Activated naive CD4-positive, alpha-beta T cell treated with anti-CD3 and anti-CD28 coated beads, Interleukin-2, amount 50 U/mL, for 24 hours (primary cell): Measurements from ENCODE around the gene FOXN1.
A peak's percentile ranks its signal among the peaks of the same experiment; 100 is the strongest.
"Not testable (repeated sequence)": the region's sequence is repeated elsewhere in the genome, so short reads cannot be mapped to it uniquely, and the experiment has no call there.

Experiments
- H3K27ac Mint-ChIP-seq: one replicate; pipeline ENCODE4 v1.8.0; 2021; ENCODE audit warnings: mild to moderate bottlenecking, mixed read lengths
- H3K27me3 Mint-ChIP-seq: one replicate; pipeline ENCODE4 v1.8.0; 2021; ENCODE audit warnings: mixed read lengths
- H3K36me3 Mint-ChIP-seq: one replicate; pipeline ENCODE4 v1.8.0; 2021; ENCODE audit warnings: mixed read lengths
- H3K4me1 Mint-ChIP-seq: one replicate; pipeline ENCODE4 v1.8.0; 2021; ENCODE audit warnings: mixed read lengths
- H3K4me3 Mint-ChIP-seq: one replicate; pipeline ENCODE4 v1.8.0; 2021; ENCODE audit warnings: mild to moderate bottlenecking, mixed read lengths
- H3K9me3 Mint-ChIP-seq: one replicate; pipeline ENCODE4 v1.8.0; 2021; ENCODE audit warnings: mixed read lengths

The FOXN1 gene

DNA sequence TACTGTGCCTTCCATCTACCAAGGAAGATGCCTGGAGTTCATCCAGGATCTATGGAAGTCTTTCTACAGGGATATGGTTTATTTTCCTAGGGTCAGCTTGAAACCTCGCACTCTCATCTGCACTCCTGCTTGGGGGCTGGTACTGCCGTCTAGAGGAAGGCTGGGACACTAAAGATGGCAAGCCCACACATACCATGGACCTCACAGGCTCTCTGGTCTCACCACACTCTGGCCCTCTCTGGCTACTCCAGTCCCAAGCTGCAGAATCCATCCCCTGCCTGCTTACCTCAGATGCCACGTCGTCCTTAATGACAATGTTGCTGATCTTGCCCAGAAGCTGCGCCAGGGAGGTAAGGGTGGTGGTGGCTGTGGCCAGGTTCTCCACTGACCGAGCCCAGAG, 48.4 kb downstream of the FOXN1 start:
- H3K27me3 Mint-ChIP-seq: no peaks in the 10 kb centered on the region
- H3K9me3 Mint-ChIP-seq: no peaks in the 10 kb centered on the region
- peaks cover 30% of the 10 kb centered on the region for H3K4me1 Mint-ChIP-seq
- H3K4me3 Mint-ChIP-seq: no peak overlapping the region
- peaks cover 20% of the 10 kb centered on the region for H3K36me3 Mint-ChIP-seq
- no peak overlapping the region for H3K27ac Mint-ChIP-seq

DNA sequence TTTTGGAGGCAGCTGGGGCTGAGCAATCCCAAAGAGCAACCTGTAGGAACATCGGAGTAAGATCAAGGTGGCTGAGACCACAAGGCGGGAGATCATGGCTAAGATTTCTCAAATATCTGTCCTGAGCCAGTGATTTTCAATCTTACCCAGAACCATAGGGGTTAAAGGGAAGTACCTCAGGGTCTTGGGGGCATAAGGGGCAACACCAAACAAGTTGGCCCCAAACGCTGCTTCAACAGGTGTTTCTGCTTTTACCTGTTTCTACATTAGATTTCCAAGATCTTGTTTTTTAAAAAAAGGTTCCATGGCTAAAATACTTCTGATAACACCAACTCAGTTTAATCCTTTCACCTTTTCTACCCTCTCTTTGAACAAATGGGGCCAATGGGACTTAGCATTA, 48.9 kb downstream of the FOXN1 start:
- H3K27me3 Mint-ChIP-seq: no peaks in the 10 kb centered on the region
- H3K4me3 Mint-ChIP-seq: no peak overlapping the region
- no peaks in the 10 kb centered on the region for H3K9me3 Mint-ChIP-seq
- H3K27ac Mint-ChIP-seq: no peak overlapping the region
- peaks cover 26% of the 10 kb centered on the region for H3K4me1 Mint-ChIP-seq
- peaks cover 23% of the 10 kb centered on the region for H3K36me3 Mint-ChIP-seq

DNA sequence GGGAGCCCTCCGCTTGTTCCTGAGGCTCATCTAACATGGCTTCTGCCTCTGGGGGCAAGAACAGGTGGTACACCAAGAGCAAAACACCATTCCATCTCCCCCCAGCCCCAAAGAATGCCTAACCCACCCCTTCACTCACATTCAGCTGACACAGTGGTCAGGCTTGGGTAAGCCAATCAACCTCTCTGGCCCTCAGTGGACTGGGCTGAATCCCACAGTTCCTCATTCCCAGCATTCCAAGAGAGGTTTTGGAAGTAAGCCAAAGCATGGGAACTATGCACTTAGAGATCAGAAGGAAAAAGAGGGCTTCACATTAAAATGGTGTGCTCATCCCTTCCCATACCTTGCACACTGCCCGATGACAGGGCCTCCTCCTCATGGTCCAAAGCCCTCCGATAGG, 57.3 kb downstream of the FOXN1 start:
- no peaks in the 10 kb centered on the region for H3K27me3 Mint-ChIP-seq
- peaks cover 25% of the 10 kb centered on the region for H3K4me1 Mint-ChIP-seq
- H3K27ac Mint-ChIP-seq: no peak overlapping the region
- peaks cover 16% of the 10 kb centered on the region for H3K36me3 Mint-ChIP-seq
- no peak overlapping the region for H3K4me3 Mint-ChIP-seq
- no peaks in the 10 kb centered on the region for H3K9me3 Mint-ChIP-seq

DNA sequence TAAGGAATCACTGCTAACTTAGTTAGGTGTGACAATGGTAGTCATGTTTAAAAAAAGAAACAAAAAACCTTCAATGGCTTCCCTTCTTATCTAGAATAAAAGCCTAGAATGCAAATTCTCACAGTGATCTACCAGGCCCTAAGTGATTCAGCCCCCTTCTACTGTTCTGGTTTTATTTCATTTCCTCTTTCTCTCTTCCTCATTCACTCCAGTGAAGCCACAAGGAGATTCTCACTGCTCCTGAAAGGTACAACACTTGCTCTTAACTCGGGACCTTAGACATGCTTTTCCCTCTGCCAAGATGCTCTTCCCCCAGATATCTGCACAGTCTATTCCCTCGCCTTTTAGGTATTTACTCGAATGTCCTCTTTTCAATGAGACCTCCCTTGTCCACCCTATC, 61.5 kb downstream of the FOXN1 start:
- H3K4me3 Mint-ChIP-seq: peak overlapping the region; percentile 27
- peaks cover 6% of the 10 kb centered on the region for H3K36me3 Mint-ChIP-seq
- H3K4me1 Mint-ChIP-seq: peaks cover 53% of the 10 kb centered on the region
- no peaks in the 10 kb centered on the region for H3K9me3 Mint-ChIP-seq
- no peaks in the 10 kb centered on the region for H3K27me3 Mint-ChIP-seq
- peak overlapping the region; percentile 84 for H3K27ac Mint-ChIP-seq

DNA sequence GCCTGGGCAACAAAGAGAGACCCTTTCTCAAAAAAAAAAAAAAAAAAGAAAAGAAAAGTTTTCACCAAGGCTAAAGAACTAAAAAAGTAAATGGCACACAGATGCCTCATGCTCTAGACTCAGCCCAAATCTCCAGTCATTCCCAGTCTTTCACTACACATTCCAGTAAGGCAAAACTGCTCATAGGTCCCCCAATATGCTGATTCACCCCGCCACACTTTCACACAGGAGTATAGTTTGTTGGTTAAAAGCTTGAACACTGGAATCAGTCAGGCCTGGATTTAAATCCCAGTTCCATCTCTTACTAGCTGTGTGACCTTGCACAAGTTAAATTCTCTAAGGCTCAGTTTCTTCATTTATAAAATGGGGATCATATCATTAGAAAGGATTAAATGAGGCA, 63.3 kb downstream of the FOXN1 start:
- Mint-ChIP-seq H3K4me1 (peaks cover 65% of the 10 kb centered on the region), H3K27me3 (no peaks in the 10 kb centered on the region), H3K27ac (peak overlapping the region; percentile 56), H3K9me3 (no peaks in the 10 kb centered on the region), H3K4me3 (peak overlapping the region; percentile 69), H3K36me3 (peaks cover 6% of the 10 kb centered on the region)

DNA sequence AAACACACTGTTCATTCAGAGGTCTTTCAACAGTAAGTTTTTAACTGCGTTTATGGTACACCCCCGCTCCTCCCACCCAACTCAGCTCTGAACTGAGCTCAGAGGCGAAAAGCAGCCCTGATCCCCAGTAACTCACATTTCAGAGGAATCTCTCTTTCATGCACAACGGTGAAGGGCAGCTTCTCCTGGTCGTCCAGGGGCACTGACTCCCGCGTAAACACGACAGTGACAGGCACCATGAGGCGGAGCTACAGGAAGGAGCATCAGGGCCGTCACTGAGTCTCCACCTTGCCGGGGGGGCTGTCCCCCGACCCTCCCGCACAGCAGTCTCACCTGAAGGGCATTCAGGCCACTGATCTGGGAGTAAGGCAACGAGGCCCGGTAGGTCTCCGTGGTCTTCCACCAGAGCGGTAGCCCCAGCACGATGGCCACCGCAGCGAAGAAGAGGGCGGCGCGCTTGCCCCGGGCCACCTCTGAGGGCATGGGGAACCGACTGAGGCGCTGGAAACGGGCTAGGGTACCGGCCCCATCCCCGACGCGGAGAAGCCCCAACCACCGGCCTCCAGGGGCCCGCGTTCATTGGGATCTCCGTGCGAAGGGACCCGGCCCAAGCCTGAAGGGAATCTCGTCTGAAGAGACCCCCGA, 64.7 kb downstream of the FOXN1 start:
- Mint-ChIP-seq H3K36me3 (peaks cover 6% of the 10 kb centered on the region), H3K27me3 (no peaks in the 10 kb centered on the region), H3K9me3 (no peaks in the 10 kb centered on the region), H3K4me3 (peak overlapping the region; percentile 94), H3K27ac (peak overlapping the region; percentile 97), H3K4me1 (peaks cover 63% of the 10 kb centered on the region)

DNA sequence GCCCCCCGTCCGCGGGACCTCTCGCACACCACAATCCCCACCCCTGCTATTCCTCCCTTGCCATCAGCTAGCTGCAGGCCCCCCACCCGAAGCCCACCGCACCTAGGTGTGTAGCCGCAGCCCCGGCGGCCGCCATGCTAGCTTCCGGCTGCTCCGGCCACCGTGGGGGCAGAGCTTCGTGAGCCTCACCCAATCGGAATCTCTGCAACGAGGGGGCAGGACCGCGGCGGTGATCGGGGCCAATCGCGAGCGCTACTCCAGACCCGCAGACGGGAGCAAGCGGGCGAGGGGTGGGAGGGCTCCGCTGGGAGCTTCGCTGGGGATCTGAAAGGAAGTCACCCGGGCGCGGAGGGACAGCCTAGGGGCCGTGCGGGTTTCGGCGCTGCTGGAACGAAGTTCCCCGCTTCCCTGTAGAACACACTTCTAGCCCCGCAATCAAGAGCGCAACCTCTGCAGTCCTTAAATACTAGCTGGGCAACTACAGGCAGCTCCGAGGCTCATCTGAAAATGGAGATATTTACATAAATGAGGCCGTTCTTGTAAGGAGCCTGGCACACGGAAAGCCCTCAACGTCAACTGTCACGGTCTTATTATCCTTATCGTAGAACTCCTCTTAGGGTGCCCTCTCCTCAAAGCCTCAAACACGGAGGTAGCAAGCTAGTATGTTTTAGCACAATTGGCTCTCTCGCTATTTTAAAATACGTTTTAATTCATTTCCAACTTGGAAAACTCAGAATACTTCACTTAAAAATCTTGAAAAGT, 65.4 kb downstream of the FOXN1 start, which contains the start of gene PIGS:
PIGS (minus strand) TSS at position 164 of the 762 bp plus-strand sequence; CDS start at position 136, 28 bp downstream.
- peak within 1 kb of the TSS; percentile 97 for H3K27ac Mint-ChIP-seq
- H3K4me1 Mint-ChIP-seq: peaks cover 70% of the 10 kb centered on the region
- H3K27me3 Mint-ChIP-seq: no peaks in the 10 kb centered on the region
- peak within 1 kb of the TSS; percentile 94 for H3K4me3 Mint-ChIP-seq
- peaks cover 6% of the 10 kb centered on the region for H3K36me3 Mint-ChIP-seq
- H3K9me3 Mint-ChIP-seq: no peaks in the 10 kb centered on the region

DNA sequence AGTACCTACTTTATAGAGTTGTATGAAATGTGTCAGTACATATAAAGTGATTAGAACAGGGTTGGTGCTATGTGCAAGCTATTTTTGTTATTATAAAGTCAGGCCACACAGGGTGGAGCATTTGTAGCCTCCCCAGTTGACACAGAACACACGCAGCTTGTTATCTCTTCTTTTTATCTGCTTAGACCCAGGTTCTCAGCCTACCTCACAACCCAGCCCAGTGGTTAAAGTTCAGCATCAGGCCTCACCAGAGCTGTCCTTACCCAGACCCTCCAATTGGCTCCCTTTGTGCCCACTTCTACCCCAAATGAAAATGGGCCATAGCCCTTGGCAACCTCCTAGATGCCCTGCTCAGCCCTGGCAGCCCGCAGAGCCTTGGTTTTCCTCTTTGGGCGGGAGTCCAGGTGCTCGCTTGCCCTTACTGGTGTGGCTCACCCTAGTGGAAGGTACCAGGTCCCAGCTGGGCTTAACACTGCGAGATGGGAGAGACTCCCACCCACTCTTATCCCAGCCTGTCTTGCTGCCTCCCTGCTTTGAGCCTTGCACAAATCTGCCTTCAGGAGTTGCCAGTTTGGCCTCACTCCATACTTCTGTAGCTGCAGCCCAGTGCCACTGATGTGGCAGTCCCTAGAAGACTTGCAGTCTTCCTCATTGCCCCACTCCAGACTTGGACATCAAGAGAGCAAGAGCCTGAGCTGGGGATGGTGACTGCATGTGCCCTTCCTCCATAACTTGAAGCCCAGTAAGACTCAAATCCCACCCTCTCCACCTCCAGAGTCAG, 66.3 kb downstream of the FOXN1 start:
- no peaks in the 10 kb centered on the region for H3K27me3 Mint-ChIP-seq
- H3K27ac Mint-ChIP-seq: peak overlapping the region; percentile 87
- H3K4me3 Mint-ChIP-seq: peak overlapping the region; percentile 94
- peaks cover 71% of the 10 kb centered on the region for H3K4me1 Mint-ChIP-seq
- no peaks in the 10 kb centered on the region for H3K9me3 Mint-ChIP-seq
- peaks cover 4% of the 10 kb centered on the region for H3K36me3 Mint-ChIP-seq

DNA sequence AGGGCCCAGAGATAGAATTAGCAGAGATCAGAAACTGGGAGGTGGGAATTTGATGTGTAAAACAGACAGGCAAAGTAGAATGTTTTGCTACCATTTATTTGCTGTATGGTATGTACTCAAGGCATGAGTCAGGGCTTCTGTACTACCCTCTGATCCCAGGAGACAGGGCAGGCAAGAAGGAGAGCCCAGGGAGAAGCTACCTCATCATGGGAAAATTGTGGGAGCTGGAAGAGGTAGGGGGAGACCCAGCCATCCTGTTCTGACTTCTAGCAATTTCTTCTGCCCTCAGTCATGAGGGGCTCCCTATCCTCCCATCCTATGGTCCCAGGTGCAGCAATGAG, 66.9 kb downstream of the FOXN1 start:
- Mint-ChIP-seq H3K36me3 (peaks cover 2% of the 10 kb centered on the region), H3K9me3 (no peaks in the 10 kb centered on the region), H3K4me1 (peaks cover 66% of the 10 kb centered on the region), H3K27ac (peak overlapping the region; percentile 10), H3K27me3 (no peaks in the 10 kb centered on the region), H3K4me3 (no peak overlapping the region)

DNA sequence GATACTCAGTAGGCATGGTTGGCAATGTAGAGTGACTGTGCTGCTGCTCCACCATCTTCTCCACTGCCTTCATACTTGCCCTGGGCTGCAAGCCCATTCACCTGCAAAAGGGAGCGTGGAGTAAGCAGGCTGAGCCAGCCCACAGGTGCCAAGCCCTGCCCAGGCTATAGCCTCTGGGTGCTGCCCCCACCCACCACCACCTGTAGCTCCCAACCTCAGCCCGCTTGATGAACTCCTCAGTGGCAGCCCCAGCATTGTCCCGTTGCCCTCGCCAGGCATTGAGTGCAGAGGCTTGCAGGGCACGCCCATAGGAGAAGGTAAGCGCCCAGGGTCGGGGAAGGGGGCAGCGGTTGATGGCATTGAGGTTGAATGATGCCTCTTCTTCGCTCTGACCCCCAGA, 67.4 kb downstream of the FOXN1 start:
- H3K4me1 Mint-ChIP-seq: peaks cover 60% of the 10 kb centered on the region
- H3K36me3 Mint-ChIP-seq: peaks cover 2% of the 10 kb centered on the region
- no peak overlapping the region for H3K4me3 Mint-ChIP-seq
- H3K27me3 Mint-ChIP-seq: no peaks in the 10 kb centered on the region
- H3K27ac Mint-ChIP-seq: no peak overlapping the region
- H3K9me3 Mint-ChIP-seq: no peaks in the 10 kb centered on the region

DNA sequence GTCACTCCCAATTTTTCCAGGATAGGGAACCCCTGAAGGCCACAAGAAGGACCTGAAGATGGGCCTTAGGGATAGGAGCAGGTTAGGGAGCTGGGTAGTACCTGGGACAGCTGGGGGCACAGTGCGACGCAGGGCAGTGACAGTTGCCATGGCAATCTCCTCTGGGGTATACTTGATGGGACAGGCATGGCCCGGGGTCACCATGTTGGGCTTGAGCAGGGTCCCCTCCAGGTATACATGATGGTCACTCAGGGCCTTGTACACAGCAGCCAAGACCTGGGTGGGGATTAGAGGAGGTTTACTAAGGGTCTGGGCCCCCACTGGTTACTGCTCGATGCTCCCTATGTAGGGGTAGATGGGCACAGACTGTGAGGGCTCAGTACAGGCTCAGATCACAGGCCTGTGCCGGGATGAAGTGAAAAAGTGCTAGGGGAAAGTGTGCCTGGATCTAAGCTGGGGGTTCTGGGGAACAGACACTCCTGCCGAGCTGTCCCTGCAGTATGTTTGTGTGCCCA, 67.9 kb downstream of the FOXN1 start:
- H3K27ac Mint-ChIP-seq: no peak overlapping the region
- H3K36me3 Mint-ChIP-seq: peaks cover 2% of the 10 kb centered on the region
- H3K9me3 Mint-ChIP-seq: no peaks in the 10 kb centered on the region
- H3K4me1 Mint-ChIP-seq: peaks cover 58% of the 10 kb centered on the region
- H3K27me3 Mint-ChIP-seq: no peaks in the 10 kb centered on the region
- H3K4me3 Mint-ChIP-seq: no peak overlapping the region

DNA sequence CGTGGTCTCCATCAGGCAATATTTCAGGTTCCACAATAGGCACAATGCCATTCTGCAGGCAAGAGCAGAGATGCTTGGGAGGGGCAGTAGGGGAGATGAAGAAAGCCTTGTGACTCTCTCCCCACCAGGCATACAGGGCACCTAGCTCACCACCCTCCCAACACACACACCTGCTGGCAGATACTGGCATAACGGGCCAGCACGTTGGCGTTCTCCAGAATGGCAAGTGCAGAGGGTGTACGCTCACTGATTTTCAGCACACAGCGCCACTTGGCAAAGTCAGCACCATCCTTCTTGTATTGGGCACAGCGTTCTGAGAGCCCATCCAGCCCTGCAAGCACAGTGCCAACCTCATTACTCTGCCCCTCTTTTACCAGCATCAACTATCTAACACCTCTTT, 68.4 kb downstream of the FOXN1 start:
- H3K27ac Mint-ChIP-seq: no peak overlapping the region
- peaks cover 55% of the 10 kb centered on the region for H3K4me1 Mint-ChIP-seq
- no peaks in the 10 kb centered on the region for H3K27me3 Mint-ChIP-seq
- no peaks in the 10 kb centered on the region for H3K9me3 Mint-ChIP-seq
- peaks cover 2% of the 10 kb centered on the region for H3K36me3 Mint-ChIP-seq
- H3K4me3 Mint-ChIP-seq: no peak overlapping the region

DNA sequence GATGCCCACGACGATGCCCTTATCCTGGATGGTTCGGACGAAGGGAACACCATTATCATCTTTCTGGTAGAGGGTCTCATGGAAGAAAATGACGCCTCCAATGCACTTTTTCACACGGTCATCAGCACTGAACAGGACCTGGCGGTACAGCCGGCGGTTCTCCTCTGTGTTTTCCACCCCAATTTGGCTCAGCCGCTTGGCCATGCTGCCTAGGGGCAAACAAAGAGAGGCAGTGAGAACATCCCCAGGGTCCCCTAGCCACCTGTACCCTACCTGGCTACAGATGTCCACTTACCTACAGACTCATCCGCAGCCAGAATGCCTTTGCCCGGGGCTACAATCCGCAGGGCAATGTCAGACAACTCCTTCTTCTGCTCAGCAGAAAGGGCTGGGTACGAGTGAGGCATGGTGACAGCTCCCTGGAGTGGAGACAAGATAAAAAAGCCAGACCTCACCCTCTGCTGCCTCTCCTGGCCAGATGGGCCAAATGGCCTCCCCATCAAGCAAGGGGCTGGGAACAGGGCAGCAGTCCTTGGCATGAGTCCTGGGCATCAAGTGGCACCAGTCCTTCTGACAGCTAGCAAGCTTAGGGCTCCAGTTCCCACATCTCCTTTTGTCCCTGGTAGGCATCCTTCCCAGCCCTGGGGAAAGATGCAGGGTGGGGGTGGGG, 69.1 kb downstream of the FOXN1 start:
- Mint-ChIP-seq H3K27ac (peak overlapping the region; percentile 59), H3K27me3 (no peaks in the 10 kb centered on the region), H3K36me3 (peaks cover 2% of the 10 kb centered on the region), H3K4me3 (no peak overlapping the region), H3K9me3 (no peaks in the 10 kb centered on the region), H3K4me1 (peaks cover 48% of the 10 kb centered on the region)

DNA sequence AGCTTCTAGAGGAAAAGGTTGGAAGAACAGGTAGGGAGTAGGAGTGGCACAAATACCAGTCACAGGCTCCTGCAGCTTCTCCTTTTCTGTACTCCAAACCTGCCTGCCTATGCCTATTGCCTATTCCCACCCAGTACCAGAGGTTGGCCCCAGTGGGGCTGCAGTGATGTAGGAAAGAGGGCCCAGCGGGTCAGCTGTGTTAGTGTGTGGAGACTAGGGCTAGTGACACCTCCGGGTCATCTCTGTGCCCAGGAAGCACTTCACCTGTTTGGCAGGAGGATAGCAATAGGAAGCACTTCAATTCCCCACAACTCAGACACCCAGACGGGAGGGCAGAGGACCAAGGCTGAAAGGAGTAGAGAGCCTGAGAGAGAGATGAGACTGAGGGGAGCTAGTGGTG, 69.9 kb downstream of the FOXN1 start:
- H3K27ac Mint-ChIP-seq: peak overlapping the region; percentile 65
- H3K4me3 Mint-ChIP-seq: peak overlapping the region; percentile 83
- H3K4me1 Mint-ChIP-seq: peaks cover 42% of the 10 kb centered on the region
- H3K36me3 Mint-ChIP-seq, H3K27me3 Mint-ChIP-seq, H3K9me3 Mint-ChIP-seq: not testable (repeated sequence)

DNA sequence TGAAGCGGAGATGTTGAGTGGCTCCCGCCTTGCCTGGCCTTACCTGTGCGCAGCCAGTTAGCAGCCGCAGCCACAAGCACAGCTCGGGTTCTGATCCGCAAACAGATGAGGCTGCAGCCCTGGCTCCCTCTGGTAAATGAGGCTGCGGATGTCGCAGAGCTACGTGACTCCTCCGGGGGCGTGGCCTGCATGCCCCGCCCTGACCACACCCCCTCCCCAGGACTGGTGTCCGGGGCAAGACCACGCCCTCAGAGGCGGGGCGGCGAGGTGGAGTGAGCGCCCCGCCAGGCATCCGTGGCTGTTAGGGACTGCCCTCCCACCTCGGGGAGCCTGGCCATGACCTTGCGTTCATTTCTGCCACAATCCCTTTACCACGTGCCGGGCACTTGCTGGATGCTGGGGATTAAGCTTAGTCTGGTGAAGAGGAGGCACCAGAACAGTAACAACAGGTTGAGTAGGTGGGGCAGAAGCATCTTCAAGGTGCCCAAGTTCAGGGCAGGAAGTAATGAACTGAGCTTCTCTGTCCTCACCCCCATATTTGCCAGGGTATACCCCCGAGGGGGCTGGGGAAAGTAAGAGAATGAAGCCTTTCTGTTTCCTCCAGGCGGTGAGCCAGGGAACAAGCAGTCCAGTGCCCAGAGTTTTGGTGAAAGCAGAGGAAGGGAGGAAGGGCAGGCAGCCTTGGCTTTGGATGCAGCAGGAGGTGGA, 70.8 kb downstream of the FOXN1 start, which contains the start of gene ALDOC:
ALDOC (minus strand) TSS at position 138 of the 708 bp plus-strand sequence. CDS start 1,363 bp downstream, outside the sequence.
- Mint-ChIP-seq H3K36me3 (peaks cover 2% of the 10 kb centered on the region), H3K9me3 (no peaks in the 10 kb centered on the region), H3K27me3 (no peaks in the 10 kb centered on the region), H3K4me1 (peaks cover 41% of the 10 kb centered on the region), H3K4me3 (peak within 1 kb of the TSS; percentile 83), H3K27ac (peak within 1 kb of the TSS; percentile 79)
